GM21529 (cell line): ENCODE measurements around the gene COX6A2.
"Not testable (repeated sequence)": the region's sequence is repeated elsewhere in the genome, so short reads cannot be mapped to it uniquely, and the experiment has no call there.

Experiments used
- ATAC-seq: cut with Tn5 transposase; IDR thresholded peaks from one replicate; pipeline ENCODE4 v1.9.1; 2021; ENCODE audit not compliant: unreplicated experiment

The COX6A2 gene

GRCh38 chr16:31439023-31439422 is 10.9 kb upstream of the COX6A2 start:
- ATAC-seq, result not testable (repeated sequence)

- ATAC-seq, result no peak
These were observed 10.3 kb upstream of the COX6A2 start for GRCh38 chr16:31438414-31438813.

GRCh38 chr16:31436221-31437045 is 8.3 kb upstream of the COX6A2 start:
- no peak for ATAC-seq

GRCh38 chr16:31435341-31436220 is 7.4 kb upstream of the COX6A2 start:
- no peak for ATAC-seq

- no peak for ATAC-seq
These were observed 2.4 kb upstream of the COX6A2 start for GRCh38 chr16:31430380-31431052.

- no peak for ATAC-seq
These were observed 1.6 kb upstream of the COX6A2 start for GRCh38 chr16:31429796-31430195.

- ATAC-seq, result no peak
These were observed 1.2 kb upstream of the COX6A2 start for GRCh38 chr16:31429314-31429713.

- ATAC-seq, result no peak
These were observed 583 bp upstream of the COX6A2 start for GRCh38 chr16:31428638-31429247.

- ATAC-seq, result no peak
These were observed 500 bp downstream of the COX6A2 start for GRCh38 chr16:31427441-31428278.

- ATAC-seq, result no peak
These were observed 4.4 kb downstream of the COX6A2 start for GRCh38 chr16:31423801-31424200.

GRCh38 chr16:31423241-31423640 is 4.9 kb downstream of the COX6A2 start:
- no peak for ATAC-seq

GRCh38 chr16:31421587-31421986 is 6.6 kb downstream of the COX6A2 start:
- no peak for ATAC-seq

- no peak for ATAC-seq
These were observed 8.1 kb downstream of the COX6A2 start for GRCh38 chr16:31420037-31420436.

GRCh38 chr16:31417916-31418315 is 10.2 kb downstream of the COX6A2 start:
- ATAC-seq, result no peak

GRCh38 chr16:31417036-31417435 is 11.1 kb downstream of the COX6A2 start:
- not testable (repeated sequence) for ATAC-seq

GRCh38 chr16:31416371-31416770 is 11.8 kb downstream of the COX6A2 start:
- no peak for ATAC-seq

GRCh38 chr16:31414706-31415105 is 13.5 kb downstream of the COX6A2 start:
- ATAC-seq, result no peak

GRCh38 chr16:31413943-31414342 is 14.2 kb downstream of the COX6A2 start:
- ATAC-seq, result no peak

- no peak for ATAC-seq
These were observed 14.8 kb downstream of the COX6A2 start for GRCh38 chr16:31413381-31413780.

- no peak for ATAC-seq
These were observed 15.4 kb downstream of the COX6A2 start for GRCh38 chr16:31412750-31413149.
